RCC 7860 (cell line): ENCODE results near the gene LMNB1.
"Not testable (repeated sequence)": the region's sequence is repeated elsewhere in the genome, so short reads cannot be mapped to it uniquely, and the experiment has no call there.

Source experiments
- DNase-seq: peaks from one replicate; pipeline ENCODE4 v3.0.0-alpha.2; 2015; ENCODE audit warnings: low spot score
- FAIRE-seq: peaks from 2 replicates; lab custom pipeline; 2012; peaks lifted over from hg19 to GRCh38; lab: Jason Lieb, UNC

Gene LMNB1

GRCh38 chr5:126777975-126778674 lies 1.2 kb downstream of the LMNB1 start:
- DNase-seq (peak; percentile 92), FAIRE-seq (peak; percentile 77)

- no peak for FAIRE-seq
Observed at GRCh38 chr5:126778675-126779403, 1.9 kb downstream of the LMNB1 start.

GRCh38 chr5:126780165-126780827 lies 3.4 kb downstream of the LMNB1 start:
- peak; percentile 42 for DNase-seq
- peak; percentile 69 for FAIRE-seq

More at GRCh38 chr5:126778675-126779403, 1.9 kb downstream of the LMNB1 start:
- DNase-seq, result no peak

DNA sequence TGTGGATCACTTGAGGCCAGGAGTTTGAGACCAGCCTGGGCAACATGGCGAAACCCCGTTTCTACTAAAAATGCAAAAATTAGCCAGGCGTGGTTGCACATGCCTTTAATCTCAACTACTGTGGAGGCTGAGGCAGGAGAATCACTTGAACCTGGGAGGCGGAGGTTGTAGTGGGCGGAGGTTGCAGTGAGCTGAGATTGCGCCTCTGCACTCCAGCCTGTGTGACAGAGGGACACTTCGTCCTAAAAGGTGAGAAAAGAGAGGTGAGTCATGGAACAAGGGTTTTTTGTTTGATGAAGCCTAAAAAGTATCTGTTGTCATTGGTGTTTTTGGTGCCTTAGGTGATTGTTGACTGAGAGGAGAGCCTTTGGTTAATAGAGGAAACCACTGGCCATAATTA lies 11.5 kb downstream of the LMNB1 start:
- not testable (repeated sequence) for FAIRE-seq, DNase-seq

DNA sequence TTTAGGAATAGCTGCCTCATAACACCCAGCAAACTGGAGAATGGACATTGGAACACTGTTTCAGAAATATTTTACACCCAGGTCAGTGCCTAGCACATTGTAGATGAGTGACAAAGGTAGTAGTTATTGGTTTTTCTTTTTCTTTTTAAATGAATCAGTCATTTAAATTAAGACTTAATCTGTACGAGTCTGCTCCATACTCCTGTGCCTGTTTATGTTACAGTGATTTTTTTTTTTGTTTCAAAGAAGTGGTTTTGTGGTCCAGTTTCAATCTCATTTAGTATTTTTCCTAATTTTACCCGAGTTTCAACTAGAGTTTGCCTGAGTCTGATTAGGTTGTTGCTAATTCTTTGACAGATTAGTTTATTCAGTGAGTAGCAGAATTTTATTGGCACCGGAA lies 16.2 kb downstream of the LMNB1 start:
- FAIRE-seq, result no peak

DNA sequence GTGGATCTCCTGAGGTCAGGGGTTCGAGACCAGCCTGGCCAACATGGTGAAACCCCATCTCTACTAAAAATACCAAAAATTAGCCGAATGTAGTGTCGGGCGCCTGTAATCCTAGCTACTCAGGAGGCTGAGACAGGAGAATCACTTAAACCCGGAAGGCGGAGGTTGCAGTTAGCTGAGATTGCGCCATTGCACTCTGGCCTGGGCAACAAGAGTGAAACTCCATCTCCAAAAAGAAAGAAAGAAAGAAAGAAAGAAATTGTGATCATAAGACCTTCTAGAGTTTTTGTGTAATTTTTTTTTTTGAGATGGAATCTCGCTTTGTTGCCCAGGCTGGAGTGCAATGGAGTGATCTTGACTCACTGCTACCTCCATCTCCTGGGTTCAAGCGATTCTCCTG lies 16.7 kb downstream of the LMNB1 start:
- DNase-seq, FAIRE-seq: not testable (repeated sequence)

More for the DNA sequence above, 16.2 kb downstream of the LMNB1 start:
- no peak for DNase-seq

- DNase-seq (no peak), FAIRE-seq (no peak)
Observed at GRCh38 chr5:126794157-126794828, 17.4 kb downstream of the LMNB1 start.

DNA sequence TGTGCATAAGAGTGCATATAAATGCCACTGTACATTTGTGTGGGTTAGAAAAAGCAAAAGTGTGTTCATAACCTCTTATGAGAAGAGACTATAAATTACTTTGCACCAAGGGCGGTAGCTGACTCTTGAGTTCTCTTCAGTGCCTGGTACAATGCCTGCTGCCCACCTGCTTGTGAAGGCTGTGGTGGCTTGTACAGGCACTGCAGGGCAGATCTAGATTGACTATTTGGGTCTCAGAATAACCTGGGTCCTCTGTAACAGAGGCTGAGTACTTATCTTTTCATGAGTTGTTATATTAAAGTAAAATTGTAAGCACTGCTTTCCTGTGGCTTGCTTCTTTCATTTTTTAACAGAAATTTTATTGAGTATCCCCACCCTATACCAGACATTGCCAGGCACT lies 22.8 kb downstream of the LMNB1 start:
- DNase-seq (no peak), FAIRE-seq (no peak)

DNA sequence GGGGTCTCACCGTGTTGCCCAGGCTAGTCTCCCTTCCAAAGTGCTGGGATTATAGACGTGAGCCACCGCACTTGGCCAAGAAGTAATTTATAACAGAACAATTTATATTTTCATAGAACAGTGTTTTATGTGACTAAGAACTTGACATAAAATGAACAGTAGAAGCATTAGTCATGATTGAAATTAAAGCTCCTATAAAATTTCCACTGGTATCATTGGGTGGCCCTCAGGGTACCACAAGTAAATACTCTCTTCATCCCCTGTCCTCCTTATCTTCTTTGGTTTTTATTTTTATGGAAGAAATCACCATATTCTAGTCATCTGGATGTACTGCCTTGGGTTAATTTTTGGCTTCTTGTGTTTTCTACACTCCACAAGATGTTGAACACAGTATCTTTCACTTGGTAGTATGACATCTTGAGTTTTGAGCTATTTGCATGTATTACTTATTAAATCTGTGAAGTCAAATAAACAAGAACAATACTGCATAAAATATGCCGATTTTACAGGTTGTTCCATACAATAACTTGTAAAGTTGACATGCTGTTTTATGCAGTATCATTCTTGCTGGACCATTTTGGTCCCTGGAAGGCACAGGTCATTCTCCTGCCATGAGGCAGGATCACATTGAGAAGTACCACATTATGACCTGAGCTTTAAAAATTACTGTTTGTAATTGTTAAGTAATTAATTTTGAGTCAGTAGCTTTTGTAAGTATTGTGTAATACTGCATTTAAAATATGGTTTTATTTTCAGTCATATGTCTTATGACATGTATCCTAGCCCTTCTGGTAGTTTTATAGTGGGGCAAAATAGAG lies 24.4 kb downstream of the LMNB1 start:
- FAIRE-seq (no peak), DNase-seq (no peak)

DNA sequence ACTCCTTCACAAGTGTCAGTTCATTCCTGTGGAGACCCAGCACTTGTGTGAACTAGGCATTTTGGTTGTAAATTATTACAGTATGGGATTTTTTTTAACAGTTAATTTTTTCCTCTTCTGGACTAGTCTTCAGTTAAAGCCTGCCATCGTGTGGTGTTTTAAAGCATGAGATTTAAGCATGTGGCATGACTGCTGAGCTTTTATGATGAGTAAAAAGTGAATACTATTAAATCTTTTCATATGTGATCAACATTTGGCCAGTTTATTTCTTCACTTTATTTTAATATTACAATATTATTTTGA lies 25.0 kb downstream of the LMNB1 start:
- FAIRE-seq (peak; percentile 63), DNase-seq (no peak)

DNA sequence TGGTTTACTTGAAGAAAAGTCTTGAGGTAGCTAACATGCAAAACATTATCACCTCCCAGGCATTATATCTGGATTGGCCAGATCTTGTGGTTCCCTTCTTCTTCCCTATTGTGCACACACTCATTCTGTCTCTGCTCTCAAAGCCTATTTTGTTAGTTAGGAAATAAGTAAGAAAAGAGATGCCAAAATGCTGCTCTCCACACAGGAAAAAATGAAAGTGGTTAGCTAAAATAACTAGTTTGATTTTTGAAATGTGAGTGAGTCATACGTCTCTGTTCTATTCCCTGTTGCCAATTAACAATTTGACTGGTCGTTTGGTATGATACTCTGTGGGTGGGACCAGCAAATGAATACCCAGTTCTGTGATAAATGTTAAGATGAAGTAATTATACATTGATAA lies 28.1 kb downstream of the LMNB1 start:
- no peak for FAIRE-seq
- DNase-seq, result no peak

GRCh38 chr5:126808521-126808988 lies 31.6 kb downstream of the LMNB1 start:
- FAIRE-seq (no peak), DNase-seq (peak; percentile 24)

DNA sequence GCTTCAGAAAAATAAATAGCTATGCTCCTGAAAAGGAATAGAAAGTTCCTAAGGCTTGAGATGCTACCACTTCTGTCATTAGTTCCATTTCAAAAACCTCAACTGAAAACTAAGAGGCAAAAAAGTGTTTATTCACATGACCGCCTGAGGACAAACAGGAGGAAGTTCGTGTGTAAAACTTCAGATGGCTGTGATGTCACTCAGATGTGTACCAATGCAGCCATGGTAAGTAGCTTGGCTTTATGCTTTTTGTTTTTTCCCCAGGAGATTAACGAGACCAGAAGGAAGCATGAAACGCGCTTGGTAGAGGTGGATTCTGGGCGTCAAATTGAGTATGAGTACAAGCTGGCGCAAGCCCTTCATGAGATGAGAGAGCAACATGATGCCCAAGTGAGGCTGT lies 33.0 kb downstream of the LMNB1 start:
- FAIRE-seq, result no peak

DNA sequence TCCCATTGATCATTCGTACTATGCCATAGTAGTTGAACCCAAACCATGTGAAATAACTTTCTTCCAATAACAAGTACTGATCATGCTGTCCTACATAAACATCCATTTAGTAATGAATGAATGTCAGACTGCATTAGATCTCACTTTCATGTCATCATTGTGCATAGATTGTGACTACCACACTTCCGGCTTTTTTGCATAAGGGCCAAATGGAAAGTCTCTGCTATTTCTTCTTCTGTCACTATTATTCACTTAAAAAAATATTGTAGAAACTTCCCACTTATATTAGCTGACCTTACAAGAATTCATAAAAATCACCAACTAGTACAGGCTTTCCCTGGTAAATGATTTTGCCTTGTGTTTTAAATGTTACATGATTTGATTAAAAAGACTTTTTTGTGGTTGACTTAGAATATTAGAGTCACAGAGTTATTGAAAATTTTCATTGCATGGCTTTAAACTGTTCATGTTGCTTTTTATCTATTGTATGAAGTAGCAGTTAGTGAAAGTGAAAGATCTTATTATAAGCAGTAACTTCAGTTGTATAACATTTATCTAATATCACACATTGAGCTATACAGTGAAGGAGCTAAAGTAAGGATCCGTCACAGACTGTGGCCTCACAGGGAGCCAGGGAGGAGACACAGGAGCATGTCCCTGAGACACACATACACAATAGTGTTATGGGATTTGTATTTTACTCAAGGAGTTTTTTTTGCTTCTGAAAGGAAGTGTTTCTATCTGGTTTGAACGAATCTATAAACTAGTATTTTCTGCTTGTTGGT lies 33.9 kb downstream of the LMNB1 start:
- FAIRE-seq (no peak), DNase-seq (no peak)

More for the DNA sequence above, 33.0 kb downstream of the LMNB1 start:
- no peak for DNase-seq

DNA sequence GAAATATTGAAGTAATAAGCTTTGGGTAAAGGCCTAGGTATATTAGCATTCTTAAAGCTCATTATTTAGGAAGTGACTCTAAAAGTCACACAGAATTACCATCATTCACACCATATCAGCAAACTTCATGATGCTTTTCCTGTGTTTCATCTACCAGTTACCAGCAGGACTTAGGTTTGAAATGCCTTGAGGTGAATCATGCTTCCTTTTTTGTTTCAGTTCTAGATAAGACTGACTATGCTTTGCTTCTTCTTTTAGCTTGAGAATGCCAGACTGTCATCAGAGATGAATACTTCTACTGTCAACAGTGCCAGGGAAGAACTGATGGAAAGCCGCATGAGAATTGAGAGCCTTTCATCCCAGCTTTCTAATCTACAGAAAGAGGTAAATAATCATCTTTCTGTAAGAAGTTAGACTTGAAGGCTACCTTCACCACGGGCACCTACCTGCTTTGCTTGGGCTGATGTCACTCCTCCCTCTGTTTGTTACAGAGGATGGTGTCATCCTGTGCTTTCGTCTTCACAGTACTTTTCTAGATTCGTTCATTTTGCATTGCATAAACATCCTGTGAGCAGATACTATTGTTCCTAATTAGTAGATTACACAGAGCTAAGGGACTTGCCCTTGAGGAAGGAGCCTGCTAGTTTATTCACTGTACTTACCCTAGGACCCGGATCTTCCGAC lies 34.7 kb downstream of the LMNB1 start:
- FAIRE-seq, result no peak
- DNase-seq, result peak; percentile 50

DNA sequence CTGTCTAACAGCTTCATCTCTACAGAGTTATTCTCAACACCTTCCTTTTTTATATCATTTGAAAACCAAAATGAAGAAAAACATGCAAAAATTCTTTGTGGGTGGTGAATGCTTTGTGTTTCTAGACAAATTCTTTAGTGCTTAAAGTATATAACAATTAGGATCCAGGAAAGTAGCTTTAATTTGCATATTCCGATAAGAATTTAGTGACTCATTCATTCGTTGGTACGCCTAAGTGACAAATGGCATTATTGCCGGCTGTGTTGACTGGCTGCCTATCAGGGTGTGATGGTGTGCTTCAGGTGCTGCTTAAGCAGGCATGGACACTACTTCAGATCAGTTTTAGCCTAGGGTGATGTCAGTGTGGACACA lies 35.2 kb downstream of the LMNB1 start:
- DNase-seq (no peak), FAIRE-seq (no peak)

DNA sequence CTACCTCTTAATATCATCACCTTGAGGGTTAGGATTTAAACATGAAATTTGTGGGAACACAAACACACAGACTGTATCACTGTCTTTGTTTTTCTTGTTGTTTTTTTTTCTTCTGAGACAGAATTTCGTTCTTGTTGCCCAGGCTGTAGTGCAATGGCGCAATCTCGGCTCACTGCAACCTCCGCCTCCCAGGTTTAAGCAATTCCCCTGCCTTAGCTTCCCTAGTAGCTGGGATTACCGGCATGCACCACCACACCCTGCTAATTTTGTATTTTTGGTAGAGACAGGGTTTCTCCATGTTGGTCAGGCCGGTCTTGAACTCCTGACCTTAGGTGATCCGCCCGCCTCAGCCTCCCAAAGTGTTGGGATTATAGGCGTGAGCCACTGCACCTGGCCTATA lies 36.9 kb downstream of the LMNB1 start:
- not testable (repeated sequence) for FAIRE-seq, DNase-seq

GRCh38 chr5:126814721-126815404 lies 37.9 kb downstream of the LMNB1 start:
- DNase-seq, result no peak
- peak; percentile 11 for FAIRE-seq
